Esophagus muscularis mucosa (tissue), 4 donors: ENCODE data around the gene KRTAP10-3. TPM values are rescaled to one million over a fixed set of nuclear protein-coding genes. Genes with fewer than 3 reads are reported as not detected.

ENCODE experiments used
- DNase-seq: peaks from one replicate; pipeline ENCODE4 v3.0.0-alpha.2; 2017; ENCODE audit errors: extremely low spot score
- H3K27ac ChIP-seq, 4 donors: fragments of 200-600 bp; sonication (generic); replicated peaks in 1 of 4; 1 replicate in 3 of 4; 2 replicates in 1 of 4; pipeline ENCODE4 v1.5.1; 2016 to 2019; ENCODE audit warnings: mild to moderate bottlenecking in 1 of 4
- H3K27me3 ChIP-seq, 4 donors: fragments of 200-600 bp; sonication (generic); one replicate each; pipeline versions ENCODE4 v1.5.1 to v1.6.0; 2016 to 2019
- H3K36me3 ChIP-seq, 4 donors: fragments of 200-600 bp; sonication (generic); one replicate each; pipeline ENCODE4 v1.5.1; 2016 to 2019
- H3K4me1 ChIP-seq, 4 donors: fragments of 200-600 bp; sonication (generic); one replicate each; pipeline ENCODE4 v1.5.1; 2016 to 2019
- H3K4me3 ChIP-seq, 4 donors: fragments of 200-600 bp; sonication (generic); 1 replicate in 2 of 4; 2 replicates in 2 of 4; pipeline ENCODE4 v1.5.1; 2016 to 2019; ENCODE audit warnings: mild to moderate bottlenecking in 4 of 4, moderate library complexity in 1 of 4
- H3K9me3 ChIP-seq, 4 donors: fragments of 200-600 bp; sonication (generic); 1 replicate in 3 of 4; 2 replicates in 1 of 4; pipeline ENCODE4 v1.5.1; 2016 to 2019
- EP300 ChIP-seq: sonication (generic); formaldehyde crosslinking; IDR thresholded peaks from one replicate; pipeline ENCODE4 v1.6.1; 2017; ENCODE audit warnings: antibody characterized with exemption
- POLR2A ChIP-seq: fragments of 450-650 bp; IDR thresholded peaks from one replicate; pipeline ENCODE4 v1.6.1; 2017; ENCODE audit warnings: antibody characterized with exemption, moderate library complexity, mild to moderate bottlenecking, low read depth
- POLR2AphosphoS5 ChIP-seq, 2 donors: sonication (generic); formaldehyde crosslinking; IDR thresholded peaks; one replicate each; pipeline ENCODE4 v1.6.1; 2017; ENCODE audit warnings: antibody characterized with exemption in 2 of 2
- WGBS: methylation state at CpG from one replicate; pipeline ENCODE4 v1.1.5; 2018; 5-methylcytosine and 5-hydroxymethylcytosine counted together
- intact Hi-C: fragments of 100-400 bp; cut with DNase I; formaldehyde crosslinking; loops from one replicate; pipeline ENCODE4 v1.15.1; 2023
- total RNA-seq, 4 donors: library from RNA; depleted of rRNA; stranded (reverse); fragments of >200 nt; gene quantifications; one replicate each; pipeline versions ENCODE4 v1.1.0 to v1.2.1, GENCODE V29; 2016
- TF ChIP-seq, protein P1 (sequence below), 3 experiments: fragments of 200-600 bp in 2 of 3; fragments of 450-650 bp in 1 of 3; sonication (generic) in 2 of 3; IDR thresholded peaks; one replicate each; pipeline ENCODE4 v1.5.1; 2017 to 2019; ENCODE audit warnings: antibody characterized with exemption in 3 of 3, mild to moderate bottlenecking in 2 of 3, moderate library complexity in 1 of 3

KRTAP10-3 gene
- total RNA-seq, 4 donors from 2014 or later = not detected

DNA sequence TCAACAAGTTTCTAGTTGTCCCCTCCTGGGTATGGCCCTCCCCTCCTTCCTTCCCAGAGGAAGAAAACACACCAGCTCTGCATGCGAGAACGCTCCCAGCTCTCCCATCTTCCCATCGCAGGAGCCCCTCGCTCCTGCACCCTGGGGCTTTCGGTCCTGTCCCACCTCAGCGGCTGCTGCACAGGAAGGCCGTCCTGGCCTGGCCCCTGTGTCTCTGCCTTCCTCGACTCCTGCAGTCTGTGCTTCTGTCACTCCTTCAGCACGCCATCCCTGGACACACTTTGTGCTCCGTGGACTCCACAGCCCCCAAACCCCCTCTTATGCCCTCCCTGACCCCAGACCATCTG lies 41.8 kb downstream of the KRTAP10-3 start:
- Histone ChIP-seq H3K4me1 (no peaks in the 10 kb centered on the region), H3K4me3 (no peak overlapping the region), H3K27me3 (peaks cover 0 to 27% (median 0%) of the 10 kb centered on the region in 4 donors), H3K9me3 (no peaks in the 10 kb centered on the region), H3K27ac (no peak overlapping the region), H3K36me3 (no peaks in the 10 kb centered on the region)
- intact Hi-C loops = no loop called here
- 79% methylated on average over 10 of the region's 10 CpGs for WGBS
- DNase-seq = no peak
- TF ChIP-seq POLR2AphosphoS5 (IDR thresholded peaks at IDR 0.05) (no peak), EP300 (no peak), POLR2A (no peak)
- TF ChIP-seq, protein P1, sequence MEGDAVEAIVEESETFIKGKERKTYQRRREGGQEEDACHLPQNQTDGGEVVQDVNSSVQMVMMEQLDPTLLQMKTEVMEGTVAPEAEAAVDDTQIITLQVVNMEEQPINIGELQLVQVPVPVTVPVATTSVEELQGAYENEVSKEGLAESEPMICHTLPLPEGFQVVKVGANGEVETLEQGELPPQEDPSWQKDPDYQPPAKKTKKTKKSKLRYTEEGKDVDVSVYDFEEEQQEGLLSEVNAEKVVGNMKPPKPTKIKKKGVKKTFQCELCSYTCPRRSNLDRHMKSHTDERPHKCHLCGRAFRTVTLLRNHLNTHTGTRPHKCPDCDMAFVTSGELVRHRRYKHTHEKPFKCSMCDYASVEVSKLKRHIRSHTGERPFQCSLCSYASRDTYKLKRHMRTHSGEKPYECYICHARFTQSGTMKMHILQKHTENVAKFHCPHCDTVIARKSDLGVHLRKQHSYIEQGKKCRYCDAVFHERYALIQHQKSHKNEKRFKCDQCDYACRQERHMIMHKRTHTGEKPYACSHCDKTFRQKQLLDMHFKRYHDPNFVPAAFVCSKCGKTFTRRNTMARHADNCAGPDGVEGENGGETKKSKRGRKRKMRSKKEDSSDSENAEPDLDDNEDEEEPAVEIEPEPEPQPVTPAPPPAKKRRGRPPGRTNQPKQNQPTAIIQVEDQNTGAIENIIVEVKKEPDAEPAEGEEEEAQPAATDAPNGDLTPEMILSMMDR (IDR thresholded peaks at IDR 0.05) = no peak

DNA sequence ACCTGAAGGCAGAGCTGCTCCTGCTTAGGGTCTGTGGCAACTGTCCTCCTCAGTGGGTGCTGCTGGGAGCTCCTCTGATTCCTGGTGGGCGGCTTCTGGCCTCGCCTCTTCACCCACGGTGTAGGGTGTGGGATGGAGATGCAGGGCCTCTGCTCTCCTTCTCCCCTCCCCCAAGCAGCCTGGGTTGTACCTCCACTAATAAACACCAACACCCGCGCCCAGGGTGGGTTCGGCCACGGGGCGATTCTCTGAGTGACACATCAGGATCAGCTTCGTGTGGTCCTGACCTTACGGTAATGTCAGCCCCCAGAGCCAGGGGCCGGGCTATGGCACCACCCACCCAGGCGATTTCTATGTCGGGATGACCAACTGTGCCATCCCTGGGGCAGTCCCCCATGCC lies 42.3 kb downstream of the KRTAP10-3 start:
- Histone ChIP-seq H3K27me3 (peaks cover 0 to 27% (median 0%) of the 10 kb centered on the region in 4 donors), H3K4me1 (no peaks in the 10 kb centered on the region), H3K27ac (no peak overlapping the region), H3K9me3 (no peaks in the 10 kb centered on the region), H3K36me3 (no peaks in the 10 kb centered on the region), H3K4me3 (no peak overlapping the region)
- 86% methylated on average over 7 of the region's 13 CpGs for WGBS
- TF ChIP-seq POLR2A (no peak), POLR2AphosphoS5 (IDR thresholded peaks at IDR 0.05) (no peak), EP300 (no peak)
- TF ChIP-seq, protein P1 (IDR thresholded peaks at IDR 0.05) = no peak
- no peak for DNase-seq
- intact Hi-C loops = no loop called here

DNA sequence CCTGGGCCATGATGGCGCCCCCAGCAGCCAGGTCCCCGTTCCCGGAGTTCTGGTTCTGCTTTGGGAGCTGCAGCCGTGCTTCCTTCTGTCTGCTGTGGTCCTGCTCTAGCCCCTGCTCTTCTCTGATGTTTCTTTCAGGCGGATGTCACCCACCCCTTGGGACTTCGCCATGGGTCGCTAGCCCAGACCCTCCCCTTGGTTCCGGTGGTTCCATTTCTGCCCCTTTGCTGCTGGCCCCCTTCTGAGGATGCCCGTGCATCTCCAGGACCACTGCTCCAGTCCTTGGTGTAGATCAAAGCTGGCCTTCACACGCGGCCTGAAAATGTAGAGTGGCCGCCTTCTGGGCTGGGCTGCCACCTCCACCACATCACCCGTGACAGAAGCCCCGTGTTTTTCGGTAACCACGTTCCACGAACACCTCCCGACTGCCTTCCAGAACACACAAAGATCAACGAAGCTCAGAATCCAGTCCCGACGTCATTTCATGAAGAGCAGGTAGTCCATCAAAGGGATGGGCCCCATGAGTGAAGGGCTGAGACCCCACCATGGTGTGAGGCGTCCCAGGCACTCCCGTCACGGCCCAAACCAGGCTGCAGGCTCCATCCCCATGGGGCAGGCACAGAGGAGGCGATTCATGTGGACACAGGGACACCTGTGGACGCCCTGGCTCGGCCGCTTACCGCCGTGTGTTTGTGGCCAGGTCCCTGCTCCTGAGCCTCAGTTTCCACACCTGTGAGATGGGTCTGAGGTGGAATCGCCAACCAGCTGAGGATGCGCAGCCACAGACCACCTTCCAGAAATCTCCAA lies 43.0 kb downstream of the KRTAP10-3 start:
- Histone ChIP-seq H3K27me3 (peaks cover 0 to 26% (median 0%) of the 10 kb centered on the region in 4 donors), H3K9me3 (no peaks in the 10 kb centered on the region), H3K27ac (no peak overlapping the region), H3K4me1 (peaks cover 1 to 3% (median 3%) of the 10 kb centered on the region in 4 donors), H3K36me3 (no peaks in the 10 kb centered on the region), H3K4me3 (no peak overlapping the region)
- TF ChIP-seq, protein P1 (IDR thresholded peaks at IDR 0.05) = no peak
- TF ChIP-seq EP300 = no peak
- TF ChIP-seq POLR2A = no peak
- TF ChIP-seq POLR2AphosphoS5 (IDR thresholded peaks at IDR 0.05) = no peak
- DNase-seq = no peak
- 84% methylated on average over 23 of the region's 32 CpGs for WGBS
- intact Hi-C loops = no loop called here

DNA sequence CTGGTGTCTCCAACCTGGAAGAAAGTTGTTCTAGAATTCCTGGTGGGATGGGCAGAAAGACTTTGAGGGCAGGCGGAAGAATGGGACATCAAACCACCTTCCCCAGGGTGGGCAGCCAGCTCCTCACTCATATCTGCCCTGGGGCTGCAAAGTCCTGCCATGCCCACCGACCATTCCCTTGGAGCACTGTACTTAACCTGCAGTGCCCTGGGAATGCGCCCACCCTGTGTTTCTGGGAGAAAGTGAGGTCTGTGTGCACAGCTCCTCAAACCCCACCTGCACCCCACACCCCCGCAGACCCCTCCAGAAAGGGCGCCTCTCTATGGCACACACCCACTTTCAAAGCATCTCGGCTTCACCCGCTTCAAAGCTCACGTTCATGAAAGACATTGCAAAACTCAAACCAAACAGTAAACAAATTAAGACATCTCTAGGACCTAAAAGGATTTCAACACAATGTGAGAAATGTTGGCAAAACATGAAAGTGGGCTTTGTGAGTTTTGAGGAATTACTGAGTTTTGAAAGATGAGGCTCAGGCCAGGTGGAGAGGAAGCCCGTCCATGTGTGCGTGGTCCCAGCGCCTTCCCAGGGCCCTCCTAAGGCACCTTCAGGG lies 43.7 kb downstream of the KRTAP10-3 start:
- 79% methylated on average over 9 of the region's 11 CpGs for WGBS
- Histone ChIP-seq H3K27me3 (peaks cover 0 to 32% (median 0%) of the 10 kb centered on the region in 4 donors), H3K9me3 (no peaks in the 10 kb centered on the region), H3K4me1 (peaks cover 7 to 10% (median 8%) of the 10 kb centered on the region in 4 donors), H3K4me3 (no peak overlapping the region), H3K36me3 (no peaks in the 10 kb centered on the region), H3K27ac (no peak overlapping the region)
- no peak for DNase-seq
- intact Hi-C loops = no loop called here
- TF ChIP-seq POLR2A (no peak), POLR2AphosphoS5 (IDR thresholded peaks at IDR 0.05) (no peak), EP300 (no peak)
- TF ChIP-seq, protein P1 (IDR thresholded peaks at IDR 0.05) = no peak
